ENCODE results near the gene RPL5. TPM values are rescaled to one million over a fixed set of nuclear protein-coding genes. Genes with fewer than 3 reads are reported as not detected.

Gene RPL5
- total and polyA plus RNA-seq, 2 of the 8 experiments (the other 6 are each of a cell fraction or from before 2014, with no cell fraction given), result 1,506 to 2,034 TPM

DNA sequence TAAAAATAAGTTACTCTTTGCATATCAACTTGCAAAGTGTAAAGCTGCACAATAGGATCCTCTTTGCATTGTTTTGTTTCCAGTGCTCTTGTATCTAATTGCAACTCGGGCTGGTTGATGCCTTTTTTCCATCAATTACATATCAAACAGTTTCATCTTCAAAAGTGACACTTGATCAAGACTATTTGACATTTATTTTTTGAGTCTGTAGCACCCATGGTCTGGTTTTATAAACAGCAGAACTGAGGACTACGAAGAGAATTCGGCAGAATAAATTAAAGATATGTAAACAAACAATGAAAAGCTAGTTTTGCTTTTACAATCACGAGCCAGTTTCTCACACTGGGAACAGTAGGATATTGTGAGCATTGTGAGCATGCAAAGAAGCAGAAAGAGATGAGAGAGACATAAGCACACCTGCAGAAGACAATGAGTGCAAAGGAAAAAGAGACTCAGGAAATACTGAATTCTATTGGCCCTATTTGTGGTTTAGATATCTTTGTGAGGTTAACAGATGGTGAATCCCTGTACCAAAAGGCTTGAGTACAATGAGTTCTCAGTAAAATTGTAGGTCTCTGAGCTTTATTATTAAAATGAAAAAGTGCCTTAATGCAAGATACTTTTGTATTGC lies 45.4 kb downstream of the RPL5 start (continued):
- TF ChIP-seq, protein P1, sequence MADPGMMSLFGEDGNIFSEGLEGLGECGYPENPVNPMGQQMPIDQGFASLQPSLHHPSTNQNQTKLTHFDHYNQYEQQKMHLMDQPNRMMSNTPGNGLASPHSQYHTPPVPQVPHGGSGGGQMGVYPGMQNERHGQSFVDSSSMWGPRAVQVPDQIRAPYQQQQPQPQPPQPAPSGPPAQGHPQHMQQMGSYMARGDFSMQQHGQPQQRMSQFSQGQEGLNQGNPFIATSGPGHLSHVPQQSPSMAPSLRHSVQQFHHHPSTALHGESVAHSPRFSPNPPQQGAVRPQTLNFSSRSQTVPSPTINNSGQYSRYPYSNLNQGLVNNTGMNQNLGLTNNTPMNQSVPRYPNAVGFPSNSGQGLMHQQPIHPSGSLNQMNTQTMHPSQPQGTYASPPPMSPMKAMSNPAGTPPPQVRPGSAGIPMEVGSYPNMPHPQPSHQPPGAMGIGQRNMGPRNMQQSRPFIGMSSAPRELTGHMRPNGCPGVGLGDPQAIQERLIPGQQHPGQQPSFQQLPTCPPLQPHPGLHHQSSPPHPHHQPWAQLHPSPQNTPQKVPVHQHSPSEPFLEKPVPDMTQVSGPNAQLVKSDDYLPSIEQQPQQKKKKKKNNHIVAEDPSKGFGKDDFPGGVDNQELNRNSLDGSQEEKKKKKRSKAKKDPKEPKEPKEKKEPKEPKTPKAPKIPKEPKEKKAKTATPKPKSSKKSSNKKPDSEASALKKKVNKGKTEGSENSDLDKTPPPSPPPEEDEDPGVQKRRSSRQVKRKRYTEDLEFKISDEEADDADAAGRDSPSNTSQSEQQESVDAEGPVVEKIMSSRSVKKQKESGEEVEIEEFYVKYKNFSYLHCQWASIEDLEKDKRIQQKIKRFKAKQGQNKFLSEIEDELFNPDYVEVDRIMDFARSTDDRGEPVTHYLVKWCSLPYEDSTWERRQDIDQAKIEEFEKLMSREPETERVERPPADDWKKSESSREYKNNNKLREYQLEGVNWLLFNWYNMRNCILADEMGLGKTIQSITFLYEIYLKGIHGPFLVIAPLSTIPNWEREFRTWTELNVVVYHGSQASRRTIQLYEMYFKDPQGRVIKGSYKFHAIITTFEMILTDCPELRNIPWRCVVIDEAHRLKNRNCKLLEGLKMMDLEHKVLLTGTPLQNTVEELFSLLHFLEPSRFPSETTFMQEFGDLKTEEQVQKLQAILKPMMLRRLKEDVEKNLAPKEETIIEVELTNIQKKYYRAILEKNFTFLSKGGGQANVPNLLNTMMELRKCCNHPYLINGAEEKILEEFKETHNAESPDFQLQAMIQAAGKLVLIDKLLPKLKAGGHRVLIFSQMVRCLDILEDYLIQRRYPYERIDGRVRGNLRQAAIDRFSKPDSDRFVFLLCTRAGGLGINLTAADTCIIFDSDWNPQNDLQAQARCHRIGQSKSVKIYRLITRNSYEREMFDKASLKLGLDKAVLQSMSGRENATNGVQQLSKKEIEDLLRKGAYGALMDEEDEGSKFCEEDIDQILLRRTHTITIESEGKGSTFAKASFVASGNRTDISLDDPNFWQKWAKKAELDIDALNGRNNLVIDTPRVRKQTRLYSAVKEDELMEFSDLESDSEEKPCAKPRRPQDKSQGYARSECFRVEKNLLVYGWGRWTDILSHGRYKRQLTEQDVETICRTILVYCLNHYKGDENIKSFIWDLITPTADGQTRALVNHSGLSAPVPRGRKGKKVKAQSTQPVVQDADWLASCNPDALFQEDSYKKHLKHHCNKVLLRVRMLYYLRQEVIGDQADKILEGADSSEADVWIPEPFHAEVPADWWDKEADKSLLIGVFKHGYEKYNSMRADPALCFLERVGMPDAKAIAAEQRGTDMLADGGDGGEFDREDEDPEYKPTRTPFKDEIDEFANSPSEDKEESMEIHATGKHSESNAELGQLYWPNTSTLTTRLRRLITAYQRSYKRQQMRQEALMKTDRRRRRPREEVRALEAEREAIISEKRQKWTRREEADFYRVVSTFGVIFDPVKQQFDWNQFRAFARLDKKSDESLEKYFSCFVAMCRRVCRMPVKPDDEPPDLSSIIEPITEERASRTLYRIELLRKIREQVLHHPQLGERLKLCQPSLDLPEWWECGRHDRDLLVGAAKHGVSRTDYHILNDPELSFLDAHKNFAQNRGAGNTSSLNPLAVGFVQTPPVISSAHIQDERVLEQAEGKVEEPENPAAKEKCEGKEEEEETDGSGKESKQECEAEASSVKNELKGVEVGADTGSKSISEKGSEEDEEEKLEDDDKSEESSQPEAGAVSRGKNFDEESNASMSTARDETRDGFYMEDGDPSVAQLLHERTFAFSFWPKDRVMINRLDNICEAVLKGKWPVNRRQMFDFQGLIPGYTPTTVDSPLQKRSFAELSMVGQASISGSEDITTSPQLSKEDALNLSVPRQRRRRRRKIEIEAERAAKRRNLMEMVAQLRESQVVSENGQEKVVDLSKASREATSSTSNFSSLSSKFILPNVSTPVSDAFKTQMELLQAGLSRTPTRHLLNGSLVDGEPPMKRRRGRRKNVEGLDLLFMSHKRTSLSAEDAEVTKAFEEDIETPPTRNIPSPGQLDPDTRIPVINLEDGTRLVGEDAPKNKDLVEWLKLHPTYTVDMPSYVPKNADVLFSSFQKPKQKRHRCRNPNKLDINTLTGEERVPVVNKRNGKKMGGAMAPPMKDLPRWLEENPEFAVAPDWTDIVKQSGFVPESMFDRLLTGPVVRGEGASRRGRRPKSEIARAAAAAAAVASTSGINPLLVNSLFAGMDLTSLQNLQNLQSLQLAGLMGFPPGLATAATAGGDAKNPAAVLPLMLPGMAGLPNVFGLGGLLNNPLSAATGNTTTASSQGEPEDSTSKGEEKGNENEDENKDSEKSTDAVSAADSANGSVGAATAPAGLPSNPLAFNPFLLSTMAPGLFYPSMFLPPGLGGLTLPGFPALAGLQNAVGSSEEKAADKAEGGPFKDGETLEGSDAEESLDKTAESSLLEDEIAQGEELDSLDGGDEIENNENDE (IDR thresholded peaks at IDR 0.05; ENCODE audit: insufficient replicate concordance, low read length), result no peak
- TF ChIP-seq CTBP2 (IDR thresholded peaks at IDR 0.05; ENCODE audit: borderline replicate concordance, insufficient read depth, insufficient read length, low read length), result no peak
